K562 (cell line): Measurements from ENCODE around the gene SOS1.

ENCODE experiments used
- ADNP ChIP-seq: fragments of 200-800 bp; sonication (Bioruptor generic); IDR thresholded peaks from 2 replicates; pipeline ENCODE4 v1.6.1; 2016; ENCODE audit warnings: missing genetic modification characterization, missing compliant biosample characterization
- CEBPB ChIP-seq: fragments of 450-650 bp; IDR thresholded peaks from 2 replicates; pipeline ENCODE4 v1.6.1; 2016; ENCODE audit warnings: missing genetic modification characterization, missing compliant biosample characterization
- CTCF ChIP-seq, 3 experiments: IDR thresholded peaks in 2 of 3; conservative IDR thresholded peaks in 1 of 3; 2 replicates each; pipeline ENCODE4 v1.5.1; 2011 to 2012; ENCODE audit warnings: low read length in 3 of 3, mild to moderate bottlenecking in 3 of 3, control low read depth in 2 of 3, improper control_type of control experiment in 1 of 3, inconsistent platforms in 1 of 3, low read depth in 1 of 3, mixed read lengths in 1 of 3, moderate library complexity in 1 of 3; ENCODE audit not compliant: insufficient read depth in 2 of 3
- E4F1 ChIP-seq: fragments of 250-450 bp; sonication (Bioruptor Pico); IDR thresholded peaks from 2 replicates; pipeline ENCODE4 v1.5.0; 2021; ENCODE audit warnings: mild to moderate bottlenecking, borderline replicate concordance
- GTF2B ChIP-seq: IDR thresholded peaks from 2 replicates; pipeline ENCODE4 v1.6.1; 2011; ENCODE audit not compliant: insufficient read length; ENCODE audit errors: extremely low read depth
- HDAC2 ChIP-seq: fragments of 450-650 bp; IDR thresholded peaks from 2 replicates; pipeline ENCODE4 v1.6.1; 2016; ENCODE audit warnings: mild to moderate bottlenecking
- HMBOX1 ChIP-seq: sonication (generic); IDR thresholded peaks from 2 replicates; pipeline ENCODE4 v1.6.1; 2016
- MYC ChIP-seq, 2 experiments: fragments of 250-450 bp in 1 of 2; sonication (Bioruptor Pico) in 1 of 2; IDR thresholded peaks; 2 replicates each; pipeline versions ENCODE4 v1.5.1 to v1.6.1; 2012 to 2021; ENCODE audit warnings: low read depth in 2 of 2, borderline replicate concordance in 1 of 2, improper control_type of control experiment in 1 of 2, low read length in 1 of 2, mild to moderate bottlenecking in 1 of 2, moderate library complexity in 1 of 2
- POLR2A ChIP-seq: fragments of 450-650 bp; conservative IDR thresholded peaks from 2 replicates; pipeline ENCODE4 v1.6.1; 2016
- RAD21 ChIP-seq, 2 experiments: fragments of 250-450 bp in 1 of 2; fragments of 450-650 bp in 1 of 2; sonication (Bioruptor Pico) in 1 of 2; formaldehyde crosslinking in 1 of 2; IDR thresholded peaks in 1 of 2; conservative IDR thresholded peaks in 1 of 2; 2 replicates each; pipeline versions ENCODE4 v1.4.0 to v1.8.0; 2020 to 2022; ENCODE audit warnings: mild to moderate bottlenecking in 2 of 2, moderate library complexity in 1 of 2
- TEAD4 ChIP-seq, 2 experiments: sonication (generic) in 1 of 2; formaldehyde crosslinking in 1 of 2; IDR thresholded peaks; 2 replicates each; pipeline versions ENCODE4 v1.6.1 to v1.8.0; 2012 to 2022; ENCODE audit warnings: borderline replicate concordance in 1 of 2, inconsistent platforms in 1 of 2, low read length in 1 of 2, mild to moderate bottlenecking in 1 of 2, missing genetic modification reagents in 1 of 2
- TGIF2 ChIP-seq: sonication (generic); formaldehyde crosslinking; IDR thresholded peaks from 2 replicates; pipeline ENCODE4 v1.8.1; 2022; ENCODE audit warnings: mild to moderate bottlenecking, missing genetic modification reagents, moderate library complexity
- ZBTB33 ChIP-seq: sonication (generic); formaldehyde crosslinking; IDR thresholded peaks from 2 replicates; pipeline ENCODE4 v1.8.1; 2023; ENCODE audit warnings: mild to moderate bottlenecking, missing genetic modification reagents
- ZFP30 ChIP-seq: fragments of 250-450 bp; sonication (Bioruptor Pico); IDR thresholded peaks from 2 replicates; pipeline ENCODE4 v1.8.0; 2022; ENCODE audit warnings: moderate library complexity, mild to moderate bottlenecking, inconsistent platforms, borderline replicate concordance

GRCh38 chr2:39128919-39129391, 8.1 kb upstream of the SOS1 start:
- no peak for TF ChIP-seq GTF2B
- TF ChIP-seq CTCF (IDR thresholded peaks at IDR 0.05 in 2 of 3, conservative IDR thresholded peaks at IDR 0.05 in 1 of 3; ENCODE audit: insufficient read depth in 2 of 3, low read depth in 1 of 3, low read length in 3 of 3) = no peak
- TF ChIP-seq RAD21 (CRISPR knock-in tag; conservative IDR thresholded peaks at IDR 0.05 in 1 of 2, IDR thresholded peaks at IDR 0.05 in 1 of 2) = no peak
- no peak for TF ChIP-seq E4F1 (CRISPR knock-in tag)
- TF ChIP-seq POLR2A = no peak
- no peak for TF ChIP-seq TEAD4 (IDR thresholded peaks at IDR 0.05; ENCODE audit: low read length)
- no peak for TF ChIP-seq TEAD4 (CRISPR knock-in tag; IDR thresholded peaks at IDR 0.05; ENCODE audit: borderline replicate concordance)
- TF ChIP-seq ZBTB33 (CRISPR knock-in tag) = no peak
- no peak for TF ChIP-seq HDAC2
- TF ChIP-seq ZFP30 (CRISPR knock-in tag) = no peak
- TF ChIP-seq TGIF2 (CRISPR knock-in tag) = no peak
- no peak for TF ChIP-seq ADNP (tag)
- TF ChIP-seq CEBPB (tag) = peak; percentile 90
- no peak for TF ChIP-seq HMBOX1
- no peak for TF ChIP-seq MYC (IDR thresholded peaks at IDR 0.05; ENCODE audit: low read depth, low read length)
- TF ChIP-seq MYC (CRISPR knock-in tag; IDR thresholded peaks at IDR 0.05; ENCODE audit: borderline replicate concordance, low read depth) = no peak
